H9 (cell line): ENCODE measurements around the gene ARHGEF17. TPM values are rescaled to one million over a fixed set of nuclear protein-coding genes. Genes with fewer than 3 reads are reported as not detected.

Source experiments
- DNase-seq: peaks from one replicate; pipeline ENCODE4 v3.0.0-alpha.2; 2017
- H2AFZ ChIP-seq: one replicate; pipeline ENCODE4 v1.6.1; 2013; ENCODE audit warnings: mild to moderate bottlenecking, low read length, control low read depth, moderate library complexity
- H2AK5ac ChIP-seq: 2 replicates; pipeline ENCODE4 v1.6.1; 2013; ENCODE audit warnings: low read length, control low read depth, mixed read lengths; ENCODE audit not compliant: insufficient read length
- H2BK120ac ChIP-seq: one replicate; pipeline ENCODE4 v1.6.1; 2013; ENCODE audit warnings: low read depth, mild to moderate bottlenecking, low read length, control low read depth, inconsistent platforms; ENCODE audit not compliant: poor library complexity, severe bottlenecking
- H2BK12ac ChIP-seq: 2 replicates; pipeline ENCODE4 v1.6.1; 2013; ENCODE audit warnings: low read length, control low read depth, mixed read lengths, low read depth; ENCODE audit not compliant: insufficient read length
- H2BK15ac ChIP-seq: 2 replicates; pipeline ENCODE4 v1.6.1; 2013; ENCODE audit warnings: low read depth, low read length, control low read depth
- H2BK20ac ChIP-seq: one replicate; pipeline ENCODE4 v1.6.1; 2013; ENCODE audit warnings: low read depth, mild to moderate bottlenecking, low read length, control low read depth, inconsistent platforms; ENCODE audit not compliant: poor library complexity, severe bottlenecking
- H2BK5ac ChIP-seq: 2 replicates; pipeline ENCODE4 v1.6.1; 2013; ENCODE audit warnings: low read length, control low read depth, mixed read lengths; ENCODE audit not compliant: insufficient read length
- H3K14ac ChIP-seq: 2 replicates; pipeline ENCODE4 v1.6.1; 2013; ENCODE audit warnings: low read length, control low read depth; ENCODE audit not compliant: insufficient read depth
- H3K18ac ChIP-seq: 2 replicates; pipeline ENCODE4 v1.6.1; 2013; ENCODE audit warnings: low read depth, mild to moderate bottlenecking, mixed read lengths, low read length, control low read depth; ENCODE audit not compliant: insufficient read length
- H3K23ac ChIP-seq: 2 replicates; pipeline ENCODE4 v1.6.1; 2013; ENCODE audit warnings: low read length, control low read depth, mixed read lengths, low read depth; ENCODE audit not compliant: insufficient read length
- H3K23me2 ChIP-seq: 2 replicates; pipeline ENCODE4 v1.6.1; 2013; ENCODE audit warnings: low read depth, mild to moderate bottlenecking, mixed read lengths, low read length, control low read depth; ENCODE audit not compliant: insufficient read length, poor library complexity, severe bottlenecking
- H3K27ac ChIP-seq: 2 replicates; pipeline ENCODE4 v1.5.1; 2013; ENCODE audit warnings: low read length, control low read depth, mixed read lengths, low read depth; ENCODE audit not compliant: insufficient read length
- H3K27me3 ChIP-seq: 2 replicates; pipeline ENCODE4 v1.6.1; 2013; ENCODE audit warnings: low read length, control low read depth, inconsistent platforms; ENCODE audit not compliant: insufficient read depth
- H3K4ac ChIP-seq: 2 replicates; pipeline ENCODE4 v1.6.1; 2013; ENCODE audit warnings: low read depth, mild to moderate bottlenecking, control low read depth, inconsistent platforms, low read length, moderate library complexity
- H3K4me1 ChIP-seq: 2 replicates; pipeline ENCODE4 v1.6.1; 2013; ENCODE audit warnings: low read length, control low read depth, inconsistent platforms; ENCODE audit not compliant: insufficient read depth
- H3K4me2 ChIP-seq: 2 replicates; pipeline ENCODE4 v1.6.1; 2013; ENCODE audit warnings: low read length, control low read depth, mixed read lengths; ENCODE audit not compliant: insufficient read length, insufficient read depth
- H3K56ac ChIP-seq: 2 replicates; pipeline ENCODE4 v1.6.1; 2013; ENCODE audit warnings: low read depth, mild to moderate bottlenecking, mixed read lengths, low read length, control low read depth; ENCODE audit not compliant: insufficient read length
- H3K79me1 ChIP-seq: 2 replicates; pipeline ENCODE4 v1.6.1; 2013; ENCODE audit warnings: low read depth, mild to moderate bottlenecking, moderate library complexity, low read length, control low read depth, inconsistent platforms; ENCODE audit not compliant: insufficient read depth, poor library complexity, severe bottlenecking
- H3K79me2 ChIP-seq: 2 replicates; pipeline ENCODE4 v1.6.1; 2013; ENCODE audit warnings: low read length, control low read depth, inconsistent platforms; ENCODE audit not compliant: insufficient read depth
- H3K9ac ChIP-seq: 2 replicates; pipeline ENCODE4 v1.6.1; 2013; ENCODE audit warnings: low read length, control low read depth, mixed read lengths; ENCODE audit not compliant: insufficient read length; ENCODE audit errors: extremely low read depth
- H3K9me3 ChIP-seq: one replicate; pipeline ENCODE4 v1.6.1; 2013; ENCODE audit warnings: low read depth, low read length, inconsistent platforms; ENCODE audit not compliant: control insufficient read depth
- H3T11ph ChIP-seq: one replicate; pipeline ENCODE4 v1.6.1; 2013; ENCODE audit warnings: mild to moderate bottlenecking, low read length, control low read depth, inconsistent platforms
- H4K20me1 ChIP-seq: one replicate; pipeline ENCODE4 v1.6.1; 2013; ENCODE audit not compliant: control insufficient read depth, insufficient read length, insufficient read depth
- H4K5ac ChIP-seq: 2 replicates; pipeline ENCODE4 v1.6.1; 2013; ENCODE audit warnings: low read depth, mild to moderate bottlenecking, mixed read lengths, low read length, control low read depth; ENCODE audit not compliant: insufficient read length
- H4K8ac ChIP-seq: replicated peaks from 2 replicates; pipeline ENCODE4 v1.6.1; 2013; ENCODE audit warnings: low read length, control low read depth, mixed read lengths, low read depth; ENCODE audit not compliant: insufficient read length
- H4K91ac ChIP-seq: 2 replicates; pipeline ENCODE4 v1.6.1; 2013; ENCODE audit warnings: low read depth, mild to moderate bottlenecking, moderate library complexity, mixed read lengths, low read length, control low read depth; ENCODE audit not compliant: insufficient read length
- H3K27ac Mint-ChIP-seq, 3 experiments: 2 replicates in 2 of 3; 3 replicates in 1 of 3; pipeline ENCODE4 v1.8.0; 2020 to 2021; ENCODE audit warnings: mixed read lengths in 3 of 3, mild to moderate bottlenecking in 1 of 3, moderate library complexity in 1 of 3
- H3K27me3 Mint-ChIP-seq: 2 replicates; pipeline ENCODE4 v1.8.0; 2021; ENCODE audit warnings: low read depth, mild to moderate bottlenecking, moderate library complexity, mixed read lengths
- H3K36me3 Mint-ChIP-seq, 3 experiments: 2 replicates in 2 of 3; 3 replicates in 1 of 3; pipeline ENCODE4 v1.8.0; 2020 to 2021; ENCODE audit warnings: low read depth in 3 of 3, mixed read lengths in 3 of 3; ENCODE audit not compliant: insufficient read depth in 1 of 3
- H3K4me1 Mint-ChIP-seq, 2 experiments: 2 replicates each; pipeline ENCODE4 v1.8.0; 2020; ENCODE audit warnings: mixed read lengths in 2 of 2
- H3K4me3 Mint-ChIP-seq, 2 experiments: 2 replicates in 1 of 2; 3 replicates in 1 of 2; pipeline ENCODE4 v1.8.0; 2020 to 2021; ENCODE audit warnings: mild to moderate bottlenecking in 2 of 2, mixed read lengths in 2 of 2, moderate library complexity in 1 of 2
- H3K9me3 Mint-ChIP-seq, 2 experiments: 2 replicates in 1 of 2; 3 replicates in 1 of 2; pipeline ENCODE4 v1.8.0; 2020; ENCODE audit warnings: mild to moderate bottlenecking in 2 of 2, mixed read lengths in 2 of 2, moderate library complexity in 1 of 2
- WGBS: extraction: QIAGEN DNeasy Blood & Tissue Kit; methylation state at CpG from one replicate; pipeline ENCODE4 v1.1.7; 2013; ENCODE audit warnings: missing lambda C conversion rate, low lambda C conversion rate, mixed read lengths; ENCODE audit not compliant: insufficient read length; ENCODE audit errors: extremely low coverage; 5-methylcytosine and 5-hydroxymethylcytosine counted together
- total RNA-seq: library from RNA; stranded (reverse); gene quantifications from 2 replicates; pipeline ENCODE4 v1.2.1, GENCODE V29; 2021
- TF ChIP-seq, protein P1 (sequence below): fragments of 200-600 bp; sonication (generic); conservative IDR thresholded peaks from 3 replicates; pipeline ENCODE4 v1.8.0; 2021; ENCODE audit warnings: antibody characterized with exemption, mild to moderate bottlenecking

ARHGEF17 gene
- total RNA-seq, 1 experiment from 2014 or later = 7.4 TPM

DNA sequence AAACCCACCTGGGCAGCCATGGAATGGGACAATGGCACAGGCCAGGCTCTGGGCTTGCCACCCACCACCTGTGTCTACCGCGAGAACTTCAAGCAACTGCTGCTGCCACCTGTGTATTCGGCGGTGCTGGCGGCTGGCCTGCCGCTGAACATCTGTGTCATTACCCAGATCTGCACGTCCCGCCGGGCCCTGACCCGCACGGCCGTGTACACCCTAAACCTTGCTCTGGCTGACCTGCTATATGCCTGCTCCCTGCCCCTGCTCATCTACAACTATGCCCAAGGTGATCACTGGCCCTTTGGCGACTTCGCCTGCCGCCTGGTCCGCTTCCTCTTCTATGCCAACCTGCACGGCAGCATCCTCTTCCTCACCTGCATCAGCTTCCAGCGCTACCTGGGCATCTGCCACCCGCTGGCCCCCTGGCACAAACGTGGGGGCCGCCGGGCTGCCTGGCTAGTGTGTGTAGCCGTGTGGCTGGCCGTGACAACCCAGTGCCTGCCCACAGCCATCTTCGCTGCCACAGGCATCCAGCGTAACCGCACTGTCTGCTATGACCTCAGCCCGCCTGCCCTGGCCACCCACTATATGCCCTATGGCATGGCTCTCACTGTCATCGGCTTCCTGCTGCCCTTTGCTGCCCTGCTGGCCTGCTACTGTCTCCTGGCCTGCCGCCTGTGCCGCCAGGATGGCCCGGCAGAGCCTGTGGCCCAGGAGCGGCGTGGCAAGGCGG lies 11.4 kb upstream of the ARHGEF17 start:
- Histone ChIP-seq H3K27ac (no peak overlapping the region), H4K8ac (no peak overlapping the region), H3K4ac (no peak overlapping the region), H3T11ph (no peak overlapping the region), H2BK5ac (no peak overlapping the region), H3K4me2 (no peak overlapping the region), H2BK15ac (no peak overlapping the region), H3K56ac (no peak overlapping the region), H2AK5ac (no peak overlapping the region), H3K4me1 (peaks cover 2% of the 10 kb centered on the region; the same call in 1 of the 2 replicates), H3K79me2 (no peaks in the 10 kb centered on the region), H3K23me2 (no peaks in the 10 kb centered on the region), H2BK20ac (no peak overlapping the region), H4K91ac (no peak overlapping the region), H3K18ac (no peak overlapping the region), H3K9ac (no peak overlapping the region), H3K23ac (no peak overlapping the region), H3K14ac (no peak overlapping the region; the same call in 1 of the 2 replicates), H3K9me3 (no peaks in the 10 kb centered on the region), H2BK12ac (no peak overlapping the region), H4K5ac (no peak overlapping the region), H3K79me1 (no peaks in the 10 kb centered on the region), H2AFZ (no peak overlapping the region), H4K20me1 (no peaks in the 10 kb centered on the region), H3K27me3 (no peaks in the 10 kb centered on the region; the same call in 1 of the 2 replicates), H2BK120ac (no peak overlapping the region)
- TF ChIP-seq, protein P1, sequence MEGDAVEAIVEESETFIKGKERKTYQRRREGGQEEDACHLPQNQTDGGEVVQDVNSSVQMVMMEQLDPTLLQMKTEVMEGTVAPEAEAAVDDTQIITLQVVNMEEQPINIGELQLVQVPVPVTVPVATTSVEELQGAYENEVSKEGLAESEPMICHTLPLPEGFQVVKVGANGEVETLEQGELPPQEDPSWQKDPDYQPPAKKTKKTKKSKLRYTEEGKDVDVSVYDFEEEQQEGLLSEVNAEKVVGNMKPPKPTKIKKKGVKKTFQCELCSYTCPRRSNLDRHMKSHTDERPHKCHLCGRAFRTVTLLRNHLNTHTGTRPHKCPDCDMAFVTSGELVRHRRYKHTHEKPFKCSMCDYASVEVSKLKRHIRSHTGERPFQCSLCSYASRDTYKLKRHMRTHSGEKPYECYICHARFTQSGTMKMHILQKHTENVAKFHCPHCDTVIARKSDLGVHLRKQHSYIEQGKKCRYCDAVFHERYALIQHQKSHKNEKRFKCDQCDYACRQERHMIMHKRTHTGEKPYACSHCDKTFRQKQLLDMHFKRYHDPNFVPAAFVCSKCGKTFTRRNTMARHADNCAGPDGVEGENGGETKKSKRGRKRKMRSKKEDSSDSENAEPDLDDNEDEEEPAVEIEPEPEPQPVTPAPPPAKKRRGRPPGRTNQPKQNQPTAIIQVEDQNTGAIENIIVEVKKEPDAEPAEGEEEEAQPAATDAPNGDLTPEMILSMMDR = no peak
- Mint-ChIP-seq H3K36me3 (no peaks in the 10 kb centered on the region), H3K9me3 (no peaks in the 10 kb centered on the region), H3K27ac (no peak overlapping the region), H3K4me1 (peaks cover 16 to 27% of the 10 kb centered on the region in 2 experiments), H3K4me3 (no peak overlapping the region), H3K27me3 (peaks cover 49% of the 10 kb centered on the region)
- DNase-seq = no peak
- WGBS = no CpG with 5 or more reads among the region's 35 CpGs
